Sigmoid colon (tissue), 7 donors: Measurements from ENCODE around the gene KLHL2. TPM values are rescaled to one million over a fixed set of nuclear protein-coding genes. Genes with fewer than 3 reads are reported as not detected.
"Not testable (repeated sequence)": the region's sequence is repeated elsewhere in the genome, so short reads cannot be mapped to it uniquely, and the experiment has no call there.

Experiments used
- DNase-seq: peaks from one replicate; pipeline ENCODE4 v3.0.0-alpha.2; 2019
- H3K27ac ChIP-seq, 4 donors: fragments of 200-600 bp; sonication (generic); one replicate each; pipeline ENCODE4 v1.5.1; 2016 to 2019; ENCODE audit warnings: mild to moderate bottlenecking in 1 of 4
- H3K27me3 ChIP-seq, 3 donors: fragments of 200-600 bp; sonication (generic); one replicate each; pipeline ENCODE4 v1.5.1; 2019; ENCODE audit warnings: mild to moderate bottlenecking in 1 of 3
- H3K36me3 ChIP-seq, 4 donors: fragments of 200-600 bp; sonication (generic); one replicate each; pipeline ENCODE4 v1.5.1; 2016 to 2019
- H3K4me1 ChIP-seq, 4 donors: fragments of 200-600 bp; sonication (generic); one replicate each; pipeline ENCODE4 v1.5.1; 2017 to 2019
- H3K4me3 ChIP-seq, 4 donors: fragments of 200-600 bp; sonication (generic); one replicate each; pipeline ENCODE4 v1.5.1; 2017 to 2019; ENCODE audit warnings: mild to moderate bottlenecking in 2 of 4, moderate library complexity in 1 of 4
- H3K9me3 ChIP-seq, 4 donors: fragments of 200-600 bp in 3 of 4; sonication (generic) in 3 of 4; one replicate each; pipeline versions ENCODE4 v1.5.1 to v1.6.1; 2013 to 2019
- WGBS, 2 donors: extraction: QIAGEN DNeasy Blood & Tissue Kit; methylation state at CpG; one replicate each; pipeline ENCODE4 v1.1.7; 2013; 5-methylcytosine and 5-hydroxymethylcytosine counted together
- intact Hi-C: fragments of 100-400 bp; cut with DNase I; formaldehyde crosslinking; loops from one replicate; pipeline ENCODE4 v1.15.1; 2023
- polyA plus RNA-seq, 3 donors: library from polyadenylated mRNA; stranded (reverse); fragments of 200-250 nt; gene quantifications; one replicate each; pipeline ENCODE4 v1.2.3, GENCODE V29; 2013
- total RNA-seq, 4 donors: library from RNA; depleted of rRNA; stranded (reverse); fragments of >200 nt; gene quantifications; one replicate each; pipeline ENCODE4 v1.1.0, GENCODE V29; 2016
- donor health status: healthy with polysubstance abuse.
- donor health status: Bipolar disorder and iron deficiency.
- donor health status: healthy.

The KLHL2 gene
- total and polyA plus RNA-seq, 7 donors = 9.2 to 25.7 (median 14.4) TPM

DNA sequence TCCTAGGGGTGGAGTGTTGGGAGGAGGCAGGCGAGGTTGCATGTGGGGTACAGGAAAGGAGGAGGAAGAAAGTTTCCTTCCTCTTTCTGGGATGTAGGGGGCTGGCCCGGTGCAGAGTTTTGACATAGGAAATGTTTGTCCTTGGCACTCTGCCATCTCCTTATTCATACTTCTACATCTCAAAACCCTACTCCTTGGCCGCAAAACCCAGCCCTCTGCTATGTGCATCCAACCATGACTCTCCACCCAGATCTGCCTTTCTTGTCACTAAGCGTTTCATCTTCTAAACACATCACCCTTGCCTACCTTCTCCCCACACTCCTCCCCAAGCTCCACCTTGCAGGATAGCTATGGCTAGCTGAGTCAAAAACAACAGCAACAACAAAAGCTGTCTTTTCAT, 48.1 kb downstream of the KLHL2 start:
- H3K4me1 ChIP-seq = peaks cover 0 to 12% (median 7%) of the 10 kb centered on the region in 4 donors
- intact Hi-C loops, DNase-seq, H3K27ac ChIP-seq, H3K9me3 ChIP-seq, H3K36me3 ChIP-seq, H3K27me3 ChIP-seq, H3K4me3 ChIP-seq: not testable (repeated sequence)
- WGBS, 2 donors = 31 to 75% methylated on average over 4 of the region's 4 CpGs

DNA sequence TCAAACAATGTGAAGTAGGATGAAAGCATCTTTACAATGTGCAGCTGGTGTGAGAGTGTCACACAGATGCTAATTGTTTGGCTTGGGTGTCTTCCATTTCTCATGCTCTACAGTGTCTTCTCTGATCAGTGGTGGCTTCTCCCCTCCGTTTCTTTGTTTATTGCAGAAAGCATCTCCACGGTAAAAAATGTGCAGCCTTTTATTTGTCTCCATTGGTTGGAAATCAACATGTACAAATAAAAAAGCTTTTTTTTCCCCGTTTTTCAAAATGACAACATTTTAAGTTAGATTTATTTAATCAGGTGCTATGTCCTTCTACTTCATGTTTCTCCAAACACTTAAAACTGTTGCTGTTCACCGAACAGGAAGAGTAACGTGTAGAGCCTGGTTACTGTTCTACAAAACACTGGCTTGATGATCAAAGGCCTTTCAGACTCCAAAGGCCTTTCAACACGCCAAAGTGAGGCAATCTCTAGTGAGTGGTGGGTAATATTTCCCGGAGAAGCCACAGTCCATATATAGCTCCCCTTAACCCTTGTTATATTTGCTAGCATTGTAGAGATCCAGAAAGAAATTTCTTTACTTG, 48.8 kb downstream of the KLHL2 start:
- 32 to 66% methylated on average over 7 of the region's 7 CpGs for WGBS, 2 donors
- H3K36me3 ChIP-seq, intact Hi-C loops: not testable (repeated sequence)

DNA sequence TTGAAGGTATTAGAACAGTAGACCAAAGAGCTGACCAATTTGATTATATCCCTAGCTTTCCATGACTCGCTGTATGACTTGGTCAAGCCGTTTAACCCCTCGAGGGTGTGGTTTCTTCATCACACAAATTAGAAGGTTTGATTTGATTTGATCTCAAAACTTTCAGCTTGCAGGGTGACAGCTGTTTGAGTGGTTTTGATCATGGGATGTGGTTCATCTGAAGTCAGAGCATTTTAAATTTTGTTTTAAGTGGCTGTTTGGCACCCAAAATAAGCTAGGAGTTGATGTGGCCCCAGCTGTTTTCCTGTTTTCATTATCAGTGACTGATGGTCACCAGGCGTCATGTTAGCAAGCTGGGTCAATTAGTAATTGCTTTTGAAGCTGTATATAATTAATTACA, 52.4 kb downstream of the KLHL2 start:
- H3K36me3 ChIP-seq, intact Hi-C loops, H3K27ac ChIP-seq, H3K9me3 ChIP-seq, DNase-seq, H3K27me3 ChIP-seq, H3K4me3 ChIP-seq: not testable (repeated sequence)
- WGBS, 2 donors = 51 to 82% methylated on average over 4 of the region's 4 CpGs
- peaks cover 0 to 12% (median 7%) of the 10 kb centered on the region in 4 donors for H3K4me1 ChIP-seq

More for the DNA sequence above, 48.8 kb downstream of the KLHL2 start:
- H3K4me1 ChIP-seq = peaks cover 0 to 12% (median 7%) of the 10 kb centered on the region in 4 donors
- H3K27ac ChIP-seq, H3K27me3 ChIP-seq, H3K9me3 ChIP-seq, H3K4me3 ChIP-seq, DNase-seq: not testable (repeated sequence)

DNA sequence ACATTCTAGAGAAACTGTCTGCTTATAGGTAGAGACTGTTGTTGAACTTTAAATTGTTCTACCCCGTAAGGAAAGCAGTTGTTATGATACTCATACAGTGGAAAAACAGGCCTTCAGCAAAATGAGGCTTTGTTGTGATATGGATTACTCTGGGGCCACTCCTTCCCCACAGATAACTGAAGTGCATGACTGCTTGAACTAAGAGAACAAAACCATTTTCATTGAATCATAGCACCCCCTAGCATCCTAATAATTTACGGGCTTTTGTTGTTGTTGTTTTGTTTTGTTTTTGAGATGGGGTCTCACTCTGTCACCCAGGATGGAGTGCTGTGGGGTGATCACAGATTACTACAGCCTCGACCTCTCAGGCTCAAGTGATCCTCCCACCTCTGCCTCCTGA, 54.9 kb downstream of the KLHL2 start:
- H3K27ac ChIP-seq, H3K9me3 ChIP-seq, intact Hi-C loops, H3K36me3 ChIP-seq, H3K4me1 ChIP-seq, H3K4me3 ChIP-seq, H3K27me3 ChIP-seq, DNase-seq: not testable (repeated sequence)
- 82 to 89% methylated on average over 3 of the region's 3 CpGs for WGBS, 2 donors

DNA sequence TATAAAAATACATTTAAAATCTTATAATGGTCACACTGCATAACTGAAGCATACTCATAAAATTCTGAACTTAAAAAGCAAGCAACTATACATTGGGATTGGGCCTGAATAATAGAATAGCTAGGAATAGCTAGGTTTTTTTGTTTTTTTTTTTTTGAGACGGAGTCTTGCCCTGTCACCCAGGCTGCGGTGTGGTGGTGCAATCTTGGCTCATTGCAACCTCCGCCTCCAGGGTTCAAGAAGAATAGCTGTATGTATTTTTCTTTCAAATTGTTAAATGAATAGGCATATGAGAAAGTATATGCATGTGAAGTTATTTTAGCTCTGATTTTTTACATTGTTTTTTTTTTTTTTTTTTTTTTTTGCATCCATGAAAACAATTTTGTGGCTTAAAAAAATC, 56.1 kb downstream of the KLHL2 start:
- WGBS, 2 donors = 95 to 96% methylated on average over 3 of the region's 3 CpGs
- H3K4me3 ChIP-seq, H3K9me3 ChIP-seq, H3K27ac ChIP-seq, DNase-seq, H3K36me3 ChIP-seq, intact Hi-C loops, H3K27me3 ChIP-seq, H3K4me1 ChIP-seq: not testable (repeated sequence)

DNA sequence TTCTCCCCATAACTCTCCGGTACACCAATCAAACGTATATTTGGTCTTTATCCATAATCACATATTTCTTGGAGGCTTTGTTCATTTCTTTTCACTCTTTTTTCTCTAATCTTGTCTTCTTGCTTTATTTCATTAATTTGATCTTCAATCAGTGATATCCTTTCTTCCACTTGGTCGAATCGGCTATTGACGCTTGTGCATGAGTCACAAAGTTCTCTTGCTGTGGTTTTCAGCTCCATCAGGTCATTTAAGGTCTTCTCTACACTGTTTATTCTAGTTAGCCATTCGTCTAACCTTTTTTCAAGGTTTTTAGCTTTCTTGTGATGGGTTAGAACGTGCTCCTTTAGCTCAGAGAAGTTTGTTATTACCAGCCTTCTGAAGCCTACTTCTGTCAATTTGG, 62.6 kb downstream of the KLHL2 start:
- H3K27me3 ChIP-seq, H3K36me3 ChIP-seq, intact Hi-C loops, H3K27ac ChIP-seq, H3K4me3 ChIP-seq, H3K4me1 ChIP-seq, H3K9me3 ChIP-seq, DNase-seq: not testable (repeated sequence)
- 90 to 96% methylated on average over 7 of the region's 7 CpGs for WGBS, 2 donors

DNA sequence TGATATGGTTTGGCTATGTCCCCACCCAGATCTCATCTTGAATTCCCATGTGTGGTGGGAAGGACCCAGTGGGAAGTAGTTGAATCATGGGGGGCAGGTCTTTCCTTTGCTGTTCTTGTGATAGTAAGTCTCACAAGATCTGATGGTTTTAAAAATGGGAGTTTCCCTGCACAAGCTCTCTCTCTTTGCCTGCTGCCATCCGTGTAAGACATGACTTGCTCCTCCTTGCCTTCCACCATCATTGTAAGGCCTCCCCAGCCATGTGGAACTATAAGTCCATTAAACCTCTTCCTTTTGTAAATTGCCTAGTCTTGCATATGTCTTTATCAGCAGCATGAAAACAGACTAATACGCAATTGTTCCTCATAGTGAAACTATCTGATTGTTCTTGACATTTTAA, 66.1 kb downstream of the KLHL2 start:
- DNase-seq, H3K36me3 ChIP-seq, H3K27ac ChIP-seq, H3K4me1 ChIP-seq, intact Hi-C loops, H3K27me3 ChIP-seq, H3K4me3 ChIP-seq, H3K9me3 ChIP-seq: not testable (repeated sequence)
- 77 to 93% methylated on average over 2 of the region's 2 CpGs for WGBS, 2 donors

DNA sequence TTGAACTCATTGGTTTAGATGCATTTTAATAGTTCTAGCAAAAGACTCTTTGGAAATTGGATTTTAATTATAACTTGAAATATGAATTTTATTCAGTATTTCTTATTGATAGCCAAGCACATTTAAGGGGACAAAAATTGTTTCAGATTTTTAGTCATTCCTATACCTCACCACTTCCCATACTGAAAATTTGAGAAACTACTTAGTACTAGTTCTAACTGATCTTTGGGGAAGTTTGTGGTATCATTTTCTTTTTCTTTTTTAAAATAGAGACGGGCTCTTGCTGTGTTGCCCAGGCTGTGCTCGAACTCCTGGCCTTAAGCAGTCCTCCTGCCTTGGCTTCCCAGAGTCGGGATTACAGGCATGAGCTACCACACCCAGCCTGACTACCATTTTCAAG, 68.0 kb downstream of the KLHL2 start:
- H3K9me3 ChIP-seq, H3K4me1 ChIP-seq, H3K36me3 ChIP-seq, H3K4me3 ChIP-seq, intact Hi-C loops, H3K27ac ChIP-seq, H3K27me3 ChIP-seq, DNase-seq: not testable (repeated sequence)
- WGBS, 2 donors = 82 to 88% methylated on average over 3 of the region's 3 CpGs

DNA sequence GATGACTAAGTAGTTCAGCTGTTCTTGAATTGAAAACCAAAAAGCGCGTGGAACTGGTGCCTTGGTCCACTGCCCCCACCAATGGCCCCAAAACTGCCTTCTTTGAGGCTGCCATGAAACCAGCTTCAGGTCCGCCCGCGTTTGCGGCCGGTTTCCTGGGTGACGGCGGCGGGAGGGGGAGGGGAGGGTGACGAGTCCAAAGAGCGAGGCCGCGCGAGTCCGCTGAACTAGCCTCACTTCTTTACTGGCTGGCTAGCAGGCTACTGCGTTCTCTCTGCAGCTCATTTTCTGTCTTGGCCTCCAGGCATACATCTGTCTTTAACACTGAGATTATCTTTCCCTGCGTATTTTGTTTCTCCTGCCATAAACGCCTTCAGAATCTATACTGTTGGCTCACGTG, 72.2 kb downstream of the KLHL2 start:
- DNase-seq, H3K4me3 ChIP-seq, H3K36me3 ChIP-seq, intact Hi-C loops, H3K27ac ChIP-seq, H3K4me1 ChIP-seq, H3K9me3 ChIP-seq, H3K27me3 ChIP-seq: not testable (repeated sequence)
- 94 to 98% methylated on average over 20 of the region's 20 CpGs for WGBS, 2 donors

DNA sequence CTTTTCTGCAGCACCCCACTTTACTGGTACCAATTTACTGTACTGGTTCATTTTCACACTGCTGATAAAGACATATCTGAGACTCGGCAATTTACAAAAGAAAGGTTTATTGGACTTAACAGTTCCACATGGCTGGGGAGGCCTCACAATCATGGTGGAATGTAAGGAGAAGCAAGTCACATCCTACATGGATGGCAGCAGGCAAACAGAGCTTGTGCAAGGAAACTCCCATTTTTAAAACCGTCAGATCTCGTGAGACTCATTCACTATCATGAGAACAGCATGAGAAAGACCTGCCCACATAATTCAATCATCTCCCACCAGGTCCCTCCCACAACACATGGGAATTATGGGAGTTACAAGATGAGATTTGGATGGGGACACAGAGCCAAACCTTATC, 77.3 kb downstream of the KLHL2 start:
- H3K9me3 ChIP-seq, DNase-seq, H3K4me3 ChIP-seq, H3K4me1 ChIP-seq, H3K27ac ChIP-seq, intact Hi-C loops, H3K36me3 ChIP-seq, H3K27me3 ChIP-seq: not testable (repeated sequence)
- 96 to 98% methylated on average over 3 of the region's 3 CpGs for WGBS, 2 donors

DNA sequence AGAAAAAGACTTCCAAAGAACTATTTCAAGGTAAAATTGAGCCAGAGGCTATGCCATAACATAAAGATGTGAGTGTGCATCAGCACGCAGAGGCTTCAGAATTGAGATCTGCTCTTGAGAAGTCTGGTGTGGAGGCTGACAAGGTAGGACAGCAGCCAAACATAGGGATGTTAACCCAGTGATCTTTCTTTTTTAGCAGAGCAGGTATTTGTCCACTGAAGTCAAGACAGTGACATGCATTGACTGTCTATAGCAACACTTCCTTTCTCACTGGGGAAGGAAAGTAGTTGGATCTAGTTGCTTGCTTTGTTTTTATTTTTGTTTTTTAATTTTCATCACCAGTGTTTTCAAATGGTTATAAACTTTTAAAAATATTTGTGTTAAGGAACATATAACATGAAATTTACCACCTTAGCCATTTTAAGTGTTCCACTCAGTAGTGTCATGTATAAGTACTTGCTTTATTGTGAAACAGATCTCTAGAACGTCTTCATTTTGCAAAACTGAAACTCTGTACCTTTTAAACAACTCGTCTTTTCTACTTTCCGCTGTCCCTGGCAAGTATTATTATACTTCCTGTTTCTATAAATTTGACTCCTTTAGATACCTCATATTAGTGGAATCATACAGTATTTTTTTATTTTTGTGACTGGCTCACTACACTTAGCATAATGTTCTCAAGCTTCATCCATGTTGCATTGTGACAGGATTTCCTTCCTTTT, 79.4 kb downstream of the KLHL2 start:
- H3K4me3 ChIP-seq, H3K9me3 ChIP-seq, H3K27ac ChIP-seq, H3K4me1 ChIP-seq, H3K27me3 ChIP-seq, DNase-seq, H3K36me3 ChIP-seq, intact Hi-C loops: not testable (repeated sequence)
- WGBS, 2 donors = 67 to 83% methylated on average over 4 of the region's 4 CpGs
